Stimulated activated CD4-positive, alpha-beta T cell treated with anti-CD3 and anti-CD28 coated beads, TNF-alpha, amount 100 ng/mL, for 1 hour (primary cell): ENCODE results near the gene CCDC92B.
A peak's percentile ranks its signal among the peaks of the same experiment; 100 is the strongest.

Experiments used
- DNase-seq, 3 donors: peaks; one replicate each; pipeline ENCODE4 v3.0.0-alpha.2; 2020; ENCODE audit warnings: low read depth in 3 of 3, low spot score in 1 of 3

Gene CCDC92B

GRCh38 chr17:2779545-2779944, 30.1 kb upstream of the CCDC92B start:
- no peak for DNase-seq

GRCh38 chr17:2778489-2778888, 29.0 kb upstream of the CCDC92B start:
- DNase-seq: no peak

GRCh38 chr17:2777242-2777867, 27.9 kb upstream of the CCDC92B start:
- DNase-seq: no peak

- DNase-seq: no peak
These were observed 27.3 kb upstream of the CCDC92B start for GRCh38 chr17:2776589-2777241.

DNA sequence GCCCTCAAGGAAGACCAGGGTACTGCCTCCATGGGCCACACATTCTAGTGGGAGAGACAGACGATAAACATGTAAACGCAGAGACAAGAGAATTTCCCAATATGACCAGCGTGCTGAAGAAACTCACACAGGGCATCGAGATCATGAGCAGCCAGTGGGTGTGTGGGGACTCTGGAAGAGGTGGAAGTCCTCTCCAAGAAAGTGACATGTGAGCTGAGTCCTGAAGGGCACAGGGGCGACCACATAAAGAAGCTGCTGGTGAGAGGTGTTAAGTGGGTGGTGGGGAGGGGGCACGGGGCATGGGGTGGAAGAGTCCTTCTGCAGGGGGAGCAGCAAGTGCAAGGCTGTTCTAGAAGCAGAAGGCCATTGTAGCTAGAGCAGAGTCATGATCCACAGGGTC, 25.8 kb upstream of the CCDC92B start:
- DNase-seq: no peak

DNA sequence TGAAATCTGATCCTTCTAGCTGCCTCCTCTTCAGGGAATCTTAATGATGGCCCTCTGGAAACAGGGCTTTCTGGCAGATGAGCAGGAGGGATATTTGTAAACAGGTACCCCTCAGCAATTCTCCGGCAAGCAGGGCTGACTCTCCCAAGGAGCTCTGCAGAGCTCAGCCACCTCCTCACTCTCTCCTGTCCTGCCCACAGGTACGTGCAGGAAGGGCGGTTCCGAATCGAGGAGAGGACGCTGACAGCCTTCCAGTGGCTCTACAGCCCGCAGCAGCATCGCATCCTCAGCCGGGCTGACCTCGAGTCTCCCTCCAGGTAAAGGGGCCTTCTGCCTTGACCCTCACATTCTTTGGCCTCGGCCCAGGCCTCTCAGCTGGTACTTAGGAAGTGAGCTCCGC, 20.7 kb upstream of the CCDC92B start:
- DNase-seq: no peak

DNA sequence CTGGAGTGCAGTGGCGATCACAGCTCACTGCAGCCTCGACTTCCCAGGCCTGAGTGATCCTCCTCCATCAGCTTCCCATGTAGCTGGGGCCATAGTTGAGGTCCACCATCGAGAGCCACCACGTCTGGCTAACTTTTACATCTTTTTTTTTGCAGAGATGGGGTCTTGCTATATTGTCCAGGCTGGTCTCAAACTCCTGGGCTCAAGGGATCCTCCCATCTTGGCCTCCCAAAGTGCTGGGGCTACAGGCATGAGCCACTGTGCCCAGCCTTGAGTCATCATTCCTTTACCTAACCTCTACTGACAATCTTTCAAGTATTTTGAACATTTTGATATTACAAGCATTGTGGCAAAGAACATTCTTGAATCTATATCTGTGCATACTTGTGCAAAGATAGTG, 9.4 kb upstream of the CCDC92B start:
- no peak for DNase-seq

GRCh38 chr17:2755891-2756724, 6.7 kb upstream of the CCDC92B start:
- DNase-seq: no peak

DNA sequence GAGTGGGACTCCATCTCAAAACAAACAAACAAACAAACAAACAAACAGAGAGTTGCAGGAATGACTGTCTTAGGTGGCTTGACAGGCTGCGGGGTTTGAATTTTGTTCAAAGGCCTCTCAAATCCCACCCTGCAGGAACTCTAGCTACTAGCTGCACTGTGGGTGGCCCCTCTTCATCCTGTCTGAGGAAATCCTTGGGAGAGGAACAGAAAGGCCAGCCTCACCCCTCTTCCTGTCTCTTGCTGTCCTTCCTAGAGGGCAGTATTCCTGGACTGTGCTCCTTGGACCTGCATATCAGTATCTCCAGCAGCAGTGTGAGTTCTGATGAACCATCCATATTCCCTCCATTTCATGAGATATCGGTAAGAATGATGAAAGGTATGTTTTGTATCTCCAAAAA, 2.0 kb upstream of the CCDC92B start:
- no peak for DNase-seq

DNA sequence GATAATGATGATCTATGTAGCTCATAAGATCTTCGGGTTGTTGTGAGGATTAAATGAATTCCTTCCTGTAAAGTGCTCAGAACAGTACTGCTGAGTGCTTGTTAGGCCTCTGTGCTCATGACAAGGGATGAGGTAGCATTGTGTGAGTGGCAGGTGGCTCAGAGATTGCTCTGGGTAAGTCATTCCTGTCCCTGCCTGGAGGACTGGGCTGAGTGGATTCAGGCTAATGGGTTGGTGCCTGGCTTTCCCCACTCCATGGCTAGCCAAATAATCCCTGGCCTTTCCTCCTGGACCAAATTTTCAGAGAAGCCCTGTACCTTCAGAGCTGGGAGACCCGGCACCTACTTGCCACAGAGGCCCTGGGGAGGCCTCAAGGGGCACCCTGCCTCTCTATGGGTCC, 1.3 kb upstream of the CCDC92B start:
- no peak for DNase-seq

GRCh38 chr17:2749784-2750181, 331 bp upstream of the CCDC92B start:
- DNase-seq: peak; percentile 16 to 63 (median 34)

DNA sequence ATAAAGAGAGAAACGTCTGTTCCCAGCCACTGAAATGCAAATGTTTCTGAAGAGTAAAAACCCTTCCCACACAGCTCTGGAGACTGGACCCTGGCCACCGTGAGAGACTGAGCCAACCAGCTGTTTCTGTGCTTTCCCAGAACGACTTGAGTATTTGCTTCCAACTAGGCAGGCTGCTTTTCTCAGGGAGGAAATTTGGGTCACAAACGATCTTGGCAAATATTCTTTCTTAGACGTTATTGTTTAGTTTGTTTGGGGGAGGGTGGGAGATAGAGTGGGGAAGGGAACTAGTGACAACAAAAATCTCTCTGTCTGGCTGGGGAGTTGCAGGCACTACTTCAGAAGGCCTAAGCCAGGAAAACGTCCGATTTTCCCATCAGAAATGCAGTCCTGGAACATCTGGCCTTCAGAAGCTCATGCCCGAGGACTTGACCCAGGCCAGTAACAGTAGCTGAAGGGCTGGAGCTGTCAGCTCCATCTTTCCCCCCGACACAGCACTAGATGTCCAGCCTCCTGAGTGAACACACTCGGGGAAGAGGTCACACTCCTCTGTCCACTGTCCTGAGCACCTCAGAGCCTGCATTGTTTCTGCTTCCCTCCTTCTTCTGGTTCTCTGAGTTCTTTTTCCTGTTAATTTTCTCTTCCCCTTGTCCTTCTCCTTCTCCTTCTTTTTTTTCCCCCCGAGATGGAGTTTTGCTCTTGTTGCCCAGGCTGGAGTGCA, 4.0 kb downstream of the CCDC92B start:
- DNase-seq: no peak

DNA sequence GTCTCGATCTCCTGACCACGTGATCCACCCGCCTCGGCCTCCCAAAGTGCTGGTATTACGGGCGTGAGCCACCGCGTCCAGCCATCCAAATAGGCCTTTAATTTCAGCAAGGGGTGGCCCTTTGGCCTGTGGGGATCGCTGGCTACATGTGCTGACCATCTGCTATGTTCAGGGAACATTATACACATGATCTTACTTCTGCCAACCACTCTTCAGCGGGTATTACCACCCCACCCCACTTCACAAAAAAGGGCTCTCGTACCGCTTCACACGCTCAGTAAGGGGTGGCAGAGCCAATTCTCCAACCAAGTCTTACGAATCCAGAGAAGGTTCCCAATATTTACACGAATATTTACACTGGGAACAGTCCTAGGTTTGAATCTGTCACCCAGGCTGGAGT, 11.8 kb downstream of the CCDC92B start:
- no peak for DNase-seq

DNA sequence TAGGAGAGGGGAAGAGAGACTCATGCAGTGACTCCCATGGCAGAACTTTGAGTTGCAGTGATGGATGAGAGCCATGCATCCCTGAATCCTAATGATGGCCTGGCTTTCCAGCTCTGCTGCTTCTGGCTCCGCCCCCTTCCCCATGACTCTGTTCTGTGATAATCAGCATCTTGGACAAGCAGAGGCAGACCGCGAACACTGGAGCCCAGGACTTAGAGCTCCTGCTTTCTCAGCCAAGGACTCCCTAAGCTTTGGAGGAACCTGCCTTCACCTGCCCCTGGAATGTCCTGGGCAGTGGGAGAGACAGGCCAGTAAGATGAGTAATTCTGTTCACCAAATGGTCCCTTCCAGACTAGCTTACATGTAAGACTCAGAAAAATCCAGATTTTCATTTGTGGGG, 12.5 kb downstream of the CCDC92B start:
- DNase-seq: no peak

DNA sequence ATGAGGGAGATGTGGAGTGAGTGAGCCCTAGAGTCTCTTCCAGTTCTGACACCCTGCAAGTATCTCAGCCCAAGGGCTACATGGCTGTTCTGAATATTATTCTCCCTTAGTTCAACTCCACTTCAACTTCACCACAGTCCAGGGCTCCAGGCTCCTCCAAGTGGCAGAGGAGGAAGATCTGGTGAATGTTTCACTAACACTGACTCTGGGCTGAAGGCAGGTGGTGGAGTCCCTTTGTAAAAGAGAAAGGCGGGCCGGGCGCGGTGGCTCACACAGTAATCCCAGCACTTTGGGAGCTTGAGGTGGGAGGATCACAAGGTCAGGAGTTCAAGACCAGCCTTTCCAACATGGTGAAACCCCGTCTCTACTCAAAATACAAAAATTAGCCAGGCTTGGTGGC, 13.6 kb downstream of the CCDC92B start:
- DNase-seq: no peak

DNA sequence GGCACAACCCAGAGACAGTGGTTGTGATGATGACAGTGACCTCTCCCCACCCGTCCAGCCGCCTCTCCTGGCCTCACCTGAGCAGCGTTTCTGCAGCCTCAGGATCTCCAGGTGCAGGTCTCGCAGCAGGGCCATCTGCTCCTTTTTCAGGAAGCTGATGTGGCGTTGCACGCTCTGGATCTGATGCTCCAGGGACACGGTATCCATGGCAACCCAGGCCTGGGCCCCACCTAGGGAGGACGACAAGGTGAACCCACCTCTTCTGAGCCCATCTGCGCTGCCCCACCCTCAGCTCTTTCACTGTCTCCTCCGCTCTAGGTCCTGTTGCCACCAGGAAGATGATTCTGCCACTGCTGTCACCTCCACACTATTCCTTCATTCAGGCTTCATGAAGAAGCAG, 14.5 kb downstream of the CCDC92B start:
- DNase-seq: no peak

- DNase-seq: no peak
These were observed 17.6 kb downstream of the CCDC92B start for GRCh38 chr17:2731807-2732206.

DNA sequence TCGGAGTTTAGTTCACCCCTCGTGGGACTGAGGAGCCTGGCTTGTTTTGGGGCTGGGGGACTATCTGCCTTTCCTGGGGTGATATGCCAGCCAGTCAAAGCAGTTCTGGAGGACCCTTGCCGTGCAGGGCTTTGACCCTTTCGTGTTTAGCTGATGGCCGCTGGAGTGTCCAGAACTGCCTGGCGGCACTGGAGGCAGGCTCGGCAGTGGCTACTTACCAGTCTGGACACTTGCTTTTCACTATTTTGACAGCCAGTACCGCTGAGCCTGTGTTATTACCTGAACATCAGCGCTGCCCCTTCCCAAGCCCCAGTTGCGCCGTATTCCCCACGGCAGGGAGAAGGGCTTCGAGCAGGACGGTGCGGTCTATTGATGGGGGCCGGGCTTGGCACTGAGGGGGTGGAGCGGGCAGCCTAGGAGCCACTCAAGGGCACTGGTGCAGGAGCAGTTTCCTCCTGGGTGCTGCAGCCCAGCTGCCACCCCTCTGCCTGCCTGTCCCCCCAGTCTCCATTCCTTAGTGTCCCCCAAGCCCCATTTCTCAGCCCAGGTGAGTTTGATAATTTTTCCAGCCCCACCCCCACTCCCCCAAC, 18.6 kb downstream of the CCDC92B start:
- DNase-seq: no peak

- peak in 1 of 3 donors; percentile 35 for DNase-seq
These were observed 24.7 kb downstream of the CCDC92B start for GRCh38 chr17:2724784-2725164.

- DNase-seq: no peak
These were observed 25.3 kb downstream of the CCDC92B start for GRCh38 chr17:2723997-2724783.
